Effector CD4-positive, alpha-beta T cell (primary cell): ENCODE results near the gene IL10.
"Not testable (repeated sequence)": the region's sequence is repeated elsewhere in the genome, so short reads cannot be mapped to it uniquely, and the experiment has no call there.

Source experiments
- DNase-seq: peaks from one replicate; pipeline ENCODE4 v3.0.0-alpha.2; 2020

IL10 gene

GRCh38 chr1:206762741-206763364 lies 9.4 kb downstream of the IL10 start:
- DNase-seq, result not testable (repeated sequence)

GRCh38 chr1:206761159-206761768 lies 11.0 kb downstream of the IL10 start:
- no peak for DNase-seq

GRCh38 chr1:206760590-206760989 lies 11.7 kb downstream of the IL10 start:
- no peak for DNase-seq

- DNase-seq, result no peak
Observed at GRCh38 chr1:206757524-206758266, 14.6 kb downstream of the IL10 start.

GRCh38 chr1:206754011-206754410 lies 18.3 kb downstream of the IL10 start:
- no peak for DNase-seq

- no peak for DNase-seq
Observed at GRCh38 chr1:206753141-206753540, 19.2 kb downstream of the IL10 start.

GRCh38 chr1:206752481-206752880 lies 19.8 kb downstream of the IL10 start:
- DNase-seq, result no peak

- no peak for DNase-seq
Observed at GRCh38 chr1:206751891-206752290, 20.4 kb downstream of the IL10 start.

GRCh38 chr1:206748348-206749030 lies 23.8 kb downstream of the IL10 start:
- DNase-seq, result no peak

- DNase-seq, result no peak
Observed at GRCh38 chr1:206745301-206745700, 27.0 kb downstream of the IL10 start.

- DNase-seq, result no peak
Observed at GRCh38 chr1:206744683-206745082, 27.6 kb downstream of the IL10 start.

GRCh38 chr1:206742719-206743383 lies 29.4 kb downstream of the IL10 start:
- no peak for DNase-seq

- DNase-seq, result no peak
Observed at GRCh38 chr1:206741142-206741701, 31.1 kb downstream of the IL10 start.

GRCh38 chr1:206739411-206740076 lies 32.8 kb downstream of the IL10 start:
- DNase-seq, result no peak

- no peak for DNase-seq
Observed at GRCh38 chr1:206738370-206739366, 33.6 kb downstream of the IL10 start.

GRCh38 chr1:206737729-206738201 lies 34.5 kb downstream of the IL10 start:
- no peak for DNase-seq

GRCh38 chr1:206736878-206737728 lies 35.2 kb downstream of the IL10 start:
- peak; percentile 44 for DNase-seq

GRCh38 chr1:206735553-206736031 lies 36.7 kb downstream of the IL10 start:
- DNase-seq, result no peak

GRCh38 chr1:206734499-206735142 lies 37.7 kb downstream of the IL10 start:
- DNase-seq, result peak; percentile 69
